ENCODE measurements around the gene ALX3. TPM values are rescaled to one million over a fixed set of nuclear protein-coding genes. Genes with fewer than 3 reads are reported as not detected.

The ALX3 gene
- total RNA-seq, 1 experiment from 2014 or later = not detected

GRCh38 chr1:110069404-110070281 is 829 bp downstream of the ALX3 start:
- Histone ChIP-seq H3K27ac (no peak overlapping the region), H4K20me1 (ENCODE audit: insufficient read depth) (no peaks in the 10 kb centered on the region), H3K9me2 (ENCODE audit: insufficient read depth) (no peaks in the 10 kb centered on the region), H3K9me3 (ENCODE audit: insufficient read depth, low read depth) (no peaks in the 10 kb centered on the region), H3K4me1 (replicated peaks; ENCODE audit: insufficient read depth) (no peaks in the 10 kb centered on the region), H2AFZ (no peak overlapping the region), H3K36me3 (ENCODE audit: low read depth) (0 out of 2 replicates have a peak, but pooled peaks cover 2% of the 10 kb centered on the region), H3K79me2 (ENCODE audit: low read depth) (no peaks in the 10 kb centered on the region), H3F3A (ENCODE audit: insufficient read depth, low read depth) (peaks cover 10% of the 10 kb centered on the region; the same call in 1 of the 2 replicates), H3K27me3 (ENCODE audit: insufficient read depth, low read depth) (no peaks in the 10 kb centered on the region), H3K4me3 (no peak overlapping the region), H3K4me2 (no peak overlapping the region)
- DNase-seq = no peak
- no TSS peak for BruUV-seq (replicated peaks)
- ChIA-PET POLR2A (ENCODE audit: unreplicated experiment) (no interaction called here), CTCF (interaction anchor here (0.6 kb wide), 1 partner anchor 11 kb away, joined by 4 read pairs; no protein-coding TSS in a partner anchor)
- intact Hi-C loops (cut with micrococcal nuclease; ENCODE audit: unreplicated experiment) = no loop called here
- TF ChIP-seq, protein P1, sequence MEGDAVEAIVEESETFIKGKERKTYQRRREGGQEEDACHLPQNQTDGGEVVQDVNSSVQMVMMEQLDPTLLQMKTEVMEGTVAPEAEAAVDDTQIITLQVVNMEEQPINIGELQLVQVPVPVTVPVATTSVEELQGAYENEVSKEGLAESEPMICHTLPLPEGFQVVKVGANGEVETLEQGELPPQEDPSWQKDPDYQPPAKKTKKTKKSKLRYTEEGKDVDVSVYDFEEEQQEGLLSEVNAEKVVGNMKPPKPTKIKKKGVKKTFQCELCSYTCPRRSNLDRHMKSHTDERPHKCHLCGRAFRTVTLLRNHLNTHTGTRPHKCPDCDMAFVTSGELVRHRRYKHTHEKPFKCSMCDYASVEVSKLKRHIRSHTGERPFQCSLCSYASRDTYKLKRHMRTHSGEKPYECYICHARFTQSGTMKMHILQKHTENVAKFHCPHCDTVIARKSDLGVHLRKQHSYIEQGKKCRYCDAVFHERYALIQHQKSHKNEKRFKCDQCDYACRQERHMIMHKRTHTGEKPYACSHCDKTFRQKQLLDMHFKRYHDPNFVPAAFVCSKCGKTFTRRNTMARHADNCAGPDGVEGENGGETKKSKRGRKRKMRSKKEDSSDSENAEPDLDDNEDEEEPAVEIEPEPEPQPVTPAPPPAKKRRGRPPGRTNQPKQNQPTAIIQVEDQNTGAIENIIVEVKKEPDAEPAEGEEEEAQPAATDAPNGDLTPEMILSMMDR (conservative IDR thresholded peaks at IDR 0.05) = no peak
- no peak for TF ChIP-seq EZH2 (IDR thresholded peaks at IDR 0.05; ENCODE audit: low read depth)

- no peaks in the 10 kb centered on the region for H4K20me1 ChIP-seq (ENCODE audit: insufficient read depth)
- no peaks in the 10 kb centered on the region for H3K9me2 ChIP-seq (ENCODE audit: insufficient read depth)
- H3K27ac ChIP-seq = no peak overlapping the region
- no peaks in the 10 kb centered on the region for H3K27me3 ChIP-seq (ENCODE audit: insufficient read depth, low read depth)
- H3K4me3 ChIP-seq = no peak overlapping the region
- no peaks in the 10 kb centered on the region for H3K9me3 ChIP-seq (ENCODE audit: insufficient read depth, low read depth)
- no peaks in the 10 kb centered on the region for H3K36me3 ChIP-seq (ENCODE audit: low read depth)
- POLR2A ChIA-PET (ENCODE audit: unreplicated experiment) = no interaction called here
- CTCF ChIA-PET = interaction anchor here (0.6 kb wide), 1 partner anchor 11 kb away, joined by 4 read pairs; no protein-coding TSS in a partner anchor
- H3K4me2 ChIP-seq = no peak overlapping the region
- no peak for TF ChIP-seq EZH2 (IDR thresholded peaks at IDR 0.05; ENCODE audit: low read depth)
- intact Hi-C loops (cut with micrococcal nuclease; ENCODE audit: unreplicated experiment) = no loop called here
- peaks cover 10% of the 10 kb centered on the region; the same call in 1 of the 2 replicates for H3F3A ChIP-seq (ENCODE audit: insufficient read depth, low read depth)
- no peaks in the 10 kb centered on the region for H3K79me2 ChIP-seq (ENCODE audit: low read depth)
- no peak overlapping the region for H2AFZ ChIP-seq
- no peaks in the 10 kb centered on the region for H3K4me1 ChIP-seq (replicated peaks; ENCODE audit: insufficient read depth)
- BruUV-seq (replicated peaks) = no TSS peak
- no peak for DNase-seq
Measured at GRCh38 chr1:110068646-110069403, 1.6 kb downstream of the ALX3 start.

- CTCF ChIA-PET = no interaction called here
- H3K79me2 ChIP-seq (ENCODE audit: low read depth) = no peaks in the 10 kb centered on the region
- no peaks in the 10 kb centered on the region for H3K36me3 ChIP-seq (ENCODE audit: low read depth)
- H4K20me1 ChIP-seq (ENCODE audit: insufficient read depth) = no peaks in the 10 kb centered on the region
- POLR2A ChIA-PET (ENCODE audit: unreplicated experiment) = no interaction called here
- no peak overlapping the region for H2AFZ ChIP-seq
- no peak for TF ChIP-seq EZH2 (IDR thresholded peaks at IDR 0.05; ENCODE audit: low read depth)
- TF ChIP-seq, protein P1 (conservative IDR thresholded peaks at IDR 0.05) = no peak
- H3K4me1 ChIP-seq (replicated peaks; ENCODE audit: insufficient read depth) = no peaks in the 10 kb centered on the region
- H3F3A ChIP-seq (ENCODE audit: insufficient read depth, low read depth) = peaks cover 10% of the 10 kb centered on the region; the same call in 1 of the 2 replicates
- H3K27me3 ChIP-seq (ENCODE audit: insufficient read depth, low read depth) = no peaks in the 10 kb centered on the region
- no peak for DNase-seq
- intact Hi-C loops (cut with micrococcal nuclease; ENCODE audit: unreplicated experiment) = no loop called here
- no peaks in the 10 kb centered on the region for H3K9me2 ChIP-seq (ENCODE audit: insufficient read depth)
- no peaks in the 10 kb centered on the region for H3K9me3 ChIP-seq (ENCODE audit: insufficient read depth, low read depth)
- no peak overlapping the region for H3K27ac ChIP-seq
- no peak overlapping the region for H3K4me2 ChIP-seq
- no TSS peak for BruUV-seq (replicated peaks)
- H3K4me3 ChIP-seq = no peak overlapping the region
Measured at GRCh38 chr1:110067893-110068645, 2.4 kb downstream of the ALX3 start.

Data from PC-9 (cell line).